OCI-LY1 (cell line): ENCODE data around the gene HLA-DPA1.

Source experiments
- H2AFZ ChIP-seq: fragments of 200-600 bp; sonication (generic), shearing (Covaris generic); 2 replicates; pipeline ENCODE4 v1.6.0; 2014; ENCODE audit warnings: antibody characterized with exemption, mild to moderate bottlenecking, low read length
- H3F3A ChIP-seq: fragments of 200-600 bp; sonication (generic), shearing (Covaris generic); 2 replicates; pipeline ENCODE4 v1.6.0; 2014; ENCODE audit warnings: mild to moderate bottlenecking, antibody characterized with exemption, low read length, moderate library complexity; ENCODE audit not compliant: insufficient read depth
- H3K27ac ChIP-seq: fragments of 200-600 bp; sonication (generic); 2 replicates; pipeline ENCODE4 v1.5.1; 2014; ENCODE audit warnings: low read length, mixed run types, mild to moderate bottlenecking, low read depth; ENCODE audit not compliant: poor library complexity, severe bottlenecking
- H3K27me3 ChIP-seq: fragments of 200-600 bp; sonication (generic); 2 replicates; pipeline ENCODE4 v1.6.0; 2014; ENCODE audit warnings: antibody characterized with exemption, mild to moderate bottlenecking, low read length, moderate library complexity; ENCODE audit not compliant: insufficient read depth
- H3K36me3 ChIP-seq: fragments of 200-600 bp; sonication (generic); 2 replicates; pipeline ENCODE4 v1.6.1; 2014; ENCODE audit warnings: mild to moderate bottlenecking, antibody characterized with exemption, low read length, moderate library complexity, mixed read lengths; ENCODE audit not compliant: insufficient read depth
- H3K4me1 ChIP-seq: fragments of 200-600 bp; sonication (generic); 2 replicates; pipeline ENCODE4 v1.5.1; 2014; ENCODE audit warnings: mild to moderate bottlenecking, low read length, moderate library complexity; ENCODE audit not compliant: insufficient read depth, severe bottlenecking
- H3K4me2 ChIP-seq: fragments of 200-600 bp; sonication (generic), shearing (Covaris generic); 2 replicates; pipeline ENCODE4 v1.6.1; 2014; ENCODE audit warnings: low read length
- H3K4me3 ChIP-seq: fragments of 200-600 bp; sonication (generic); 2 replicates; pipeline ENCODE4 v1.5.1; 2014; ENCODE audit warnings: low read length, low read depth, mild to moderate bottlenecking, mixed read lengths; ENCODE audit not compliant: poor library complexity, severe bottlenecking
- H3K79me2 ChIP-seq: fragments of 200-600 bp; shearing (Covaris generic); 2 replicates; pipeline ENCODE4 v1.6.1; 2016; ENCODE audit warnings: mixed run types, low read length, mixed read lengths; ENCODE audit not compliant: insufficient read depth
- H3K9ac ChIP-seq: fragments of 200-600 bp; sonication (generic), shearing (Covaris generic); 2 replicates; pipeline ENCODE4 v1.6.1; 2014; ENCODE audit warnings: mild to moderate bottlenecking, low read length, mixed read lengths
- H3K9me2 ChIP-seq: fragments of 200-600 bp; sonication (generic), shearing (Covaris generic); 2 replicates; pipeline ENCODE4 v1.6.1; 2014; ENCODE audit warnings: low read depth, mild to moderate bottlenecking, low read length, mixed read lengths
- H3K9me3 ChIP-seq: fragments of 200-600 bp; shearing (Covaris generic); 2 replicates; pipeline ENCODE4 v1.6.1; 2014; ENCODE audit warnings: low read length, mixed read lengths
- H4K20me1 ChIP-seq: fragments of 200-600 bp; sonication (generic), shearing (Covaris generic); 2 replicates; pipeline ENCODE4 v1.6.0; 2016; ENCODE audit warnings: mild to moderate bottlenecking, low read length; ENCODE audit not compliant: insufficient read depth
- CTCF ChIP-seq: fragments of 200-600 bp; sonication (generic), shearing (Covaris generic); IDR thresholded peaks from 2 replicates; pipeline ENCODE4 v1.5.1; 2017; ENCODE audit warnings: mild to moderate bottlenecking, antibody characterized with exemption, low read length, moderate library complexity, mixed read lengths
- EZH2 ChIP-seq: fragments of 200-600 bp; sonication (generic), shearing (Covaris generic); IDR thresholded peaks from 2 replicates; pipeline ENCODE4 v1.8.0; 2017; ENCODE audit warnings: borderline replicate concordance, mixed run types, mild to moderate bottlenecking, antibody characterized with exemption, low read length, moderate library complexity, mixed read lengths

HLA-DPA1 gene

GRCh38 chr6:33050014-33050810 lies 23.2 kb downstream of the HLA-DPA1 start:
- Histone ChIP-seq H4K20me1 (no peaks in the 10 kb centered on the region), H3K4me2 (no peak overlapping the region), H3K9ac (no peak overlapping the region), H3K9me2 (no peaks in the 10 kb centered on the region), H3K79me2 (no peaks in the 10 kb centered on the region), H3K4me3 (no peak overlapping the region), H3K9me3 (no peaks in the 10 kb centered on the region), H3K27me3 (no peaks in the 10 kb centered on the region), H3F3A (no peaks in the 10 kb centered on the region), H3K36me3 (no peaks in the 10 kb centered on the region), H3K4me1 (no peaks in the 10 kb centered on the region), H3K27ac (no peak overlapping the region), H2AFZ (no peak overlapping the region)
- TF ChIP-seq CTCF (no peak), EZH2 (no peak)

- Histone ChIP-seq H3K27ac (no peak overlapping the region), H4K20me1 (no peaks in the 10 kb centered on the region), H3K4me3 (no peak overlapping the region), H3K9ac (no peak overlapping the region), H3K36me3 (no peaks in the 10 kb centered on the region), H3F3A (no peaks in the 10 kb centered on the region), H3K4me2 (no peak overlapping the region), H3K9me2 (no peaks in the 10 kb centered on the region), H3K27me3 (no peaks in the 10 kb centered on the region), H3K9me3 (no peaks in the 10 kb centered on the region), H3K79me2 (no peaks in the 10 kb centered on the region), H3K4me1 (no peaks in the 10 kb centered on the region), H2AFZ (no peak overlapping the region)
- TF ChIP-seq EZH2 (no peak), CTCF (peak; percentile 49)
Observed at GRCh38 chr6:33049323-33050013, 24.0 kb downstream of the HLA-DPA1 start.

GRCh38 chr6:33040157-33040556 lies 33.3 kb downstream of the HLA-DPA1 start:
- Histone ChIP-seq H3K9me3 (peaks cover 3% of the 10 kb centered on the region; the same call in 1 of the 2 replicates), H3F3A (no peaks in the 10 kb centered on the region), H3K4me1 (no peaks in the 10 kb centered on the region), H3K36me3 (no peaks in the 10 kb centered on the region), H3K4me3 (no peak overlapping the region), H3K79me2 (no peaks in the 10 kb centered on the region), H3K4me2 (no peak overlapping the region), H3K9ac (no peak overlapping the region), H3K27me3 (no peaks in the 10 kb centered on the region), H3K9me2 (no peaks in the 10 kb centered on the region), H3K27ac (no peak overlapping the region), H2AFZ (no peak overlapping the region), H4K20me1 (no peaks in the 10 kb centered on the region)
- TF ChIP-seq CTCF (no peak), EZH2 (no peak)
